Heart left ventricle (tissue), 13 donors: ENCODE results near the gene LYRM2.

ENCODE experiments used
- POLR2A ChIP-seq, 2 donors: fragments of 450-650 bp; IDR thresholded peaks; one replicate each; pipeline ENCODE4 v1.6.1; 2017; ENCODE audit warnings: antibody characterized with exemption in 2 of 2, mild to moderate bottlenecking in 2 of 2, moderate library complexity in 2 of 2
- TF ChIP-seq, protein P1 (sequence below), 12 donors: fragments of 200-600 bp; sonication (generic) in 4 of 12; IDR thresholded peaks; one replicate each; pipeline versions ENCODE4 v1.5.0 to v1.8.0; 2018 to 2022; ENCODE audit warnings: antibody characterized with exemption in 12 of 12, mild to moderate bottlenecking in 5 of 12
- donor health status: ischemic (EF 13 %, LVEDD 7.1; RV severe dilation, severe dysfunction).
- donor health status: DM: no; HTN: yes; CAD: no.
- donor health status: DM: no; HTN: no; CAD: no.
- donor health status: ischemic (EF 25% LVEDD 6.9; RV normal size, moderate dysfunction).
- donor health status: ischemic (EF 25% LVEDD 5.7; RV mildly dilated, moderate dysfunction).
- donor health status: ischemic (EF 35%, LVEDD 5.7; RV mildly dilated, moderate dysfunction).
- donor health status: nonischemic (EF 11% LVEDD 7.7; RV severe dilation, severe dysfunction).
- donor health status: DM: yes; HTN: yes; CAD: no.
- donor health status: PGD.
- donor health status: ischemic (EF 29% LVEDD 5.4; RV normal size, mild dysfunction).
- donor health status: nonischemic (EF 23%, LVEDD 6.1; RV moderate dilation, normal function).

DNA sequence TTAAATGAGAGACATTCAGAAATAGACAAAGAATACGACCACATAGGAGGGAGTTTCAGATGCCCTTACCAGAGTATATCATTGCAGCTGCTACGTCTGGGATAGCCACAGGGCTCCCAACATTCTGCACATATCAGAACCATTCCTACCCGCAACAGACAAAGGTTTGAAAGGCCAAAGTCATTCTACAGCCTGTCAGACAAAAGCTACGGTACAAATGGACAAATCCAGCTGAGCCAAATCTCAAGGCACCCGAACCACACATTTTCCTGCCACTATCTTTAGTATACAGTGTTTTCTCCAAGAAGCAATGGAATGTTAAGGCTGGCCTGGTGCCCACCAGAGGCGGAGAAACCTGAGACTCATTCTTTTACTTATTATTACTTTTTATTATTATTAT is 30.5 kb upstream of the LYRM2 start:
- TF ChIP-seq, protein P1, sequence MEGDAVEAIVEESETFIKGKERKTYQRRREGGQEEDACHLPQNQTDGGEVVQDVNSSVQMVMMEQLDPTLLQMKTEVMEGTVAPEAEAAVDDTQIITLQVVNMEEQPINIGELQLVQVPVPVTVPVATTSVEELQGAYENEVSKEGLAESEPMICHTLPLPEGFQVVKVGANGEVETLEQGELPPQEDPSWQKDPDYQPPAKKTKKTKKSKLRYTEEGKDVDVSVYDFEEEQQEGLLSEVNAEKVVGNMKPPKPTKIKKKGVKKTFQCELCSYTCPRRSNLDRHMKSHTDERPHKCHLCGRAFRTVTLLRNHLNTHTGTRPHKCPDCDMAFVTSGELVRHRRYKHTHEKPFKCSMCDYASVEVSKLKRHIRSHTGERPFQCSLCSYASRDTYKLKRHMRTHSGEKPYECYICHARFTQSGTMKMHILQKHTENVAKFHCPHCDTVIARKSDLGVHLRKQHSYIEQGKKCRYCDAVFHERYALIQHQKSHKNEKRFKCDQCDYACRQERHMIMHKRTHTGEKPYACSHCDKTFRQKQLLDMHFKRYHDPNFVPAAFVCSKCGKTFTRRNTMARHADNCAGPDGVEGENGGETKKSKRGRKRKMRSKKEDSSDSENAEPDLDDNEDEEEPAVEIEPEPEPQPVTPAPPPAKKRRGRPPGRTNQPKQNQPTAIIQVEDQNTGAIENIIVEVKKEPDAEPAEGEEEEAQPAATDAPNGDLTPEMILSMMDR (IDR thresholded peaks at IDR 0.05) = no peak
- no peak for TF ChIP-seq POLR2A (IDR thresholded peaks at IDR 0.05)
